SK-N-SH (cell line): Measurements from ENCODE around the gene SHTN1. TPM values are rescaled to one million over a fixed set of nuclear protein-coding genes. Genes with fewer than 3 reads are reported as not detected.

Experiments
- CTCF ChIA-PET: fragments of 300-600, 350-600 bp; formaldehyde crosslinking; extraction: SDS; loops from one replicate; lab custom pipeline; 2021; lab: Yijun Ruan, JAX
- POLR2A ChIA-PET: fragments of 350-600 bp; sonication (Branson Sonifier 250); formaldehyde crosslinking; extraction: SDS; loops from one replicate; lab custom pipeline; 2020; ENCODE audit warnings: antibody characterized with exemption, inconsistent platforms; lab: Yijun Ruan, JAX
- DNase-seq: peaks from one replicate; pipeline ENCODE4 v3.0.0; 2012
- H2AFZ ChIP-seq: fragments of 200-600 bp; sonication (generic); 2 replicates; pipeline ENCODE4 v1.8.1; 2016; ENCODE audit warnings: antibody characterized with exemption, mild to moderate bottlenecking, low read depth
- H3F3A ChIP-seq: fragments of 200-600 bp; sonication (generic); replicated peaks from 2 replicates; pipeline ENCODE3; 2016; ENCODE audit warnings: antibody characterized with exemption, mild to moderate bottlenecking; ENCODE audit not compliant: insufficient read depth
- H3K27ac ChIP-seq, 2 experiments: fragments of 200-500 bp in 1 of 2; fragments of 200-600 bp in 1 of 2; sonication (Bioruptor generic) in 1 of 2; sonication (generic), shearing (Covaris generic) in 1 of 2; 2 replicates each; pipeline versions ENCODE4 v1.5.1 to v1.6.1; 2014 to 2016; ENCODE audit warnings: low read depth in 2 of 2, inconsistent platforms in 1 of 2, low read length in 1 of 2, mild to moderate bottlenecking in 1 of 2, mixed read lengths in 1 of 2
- H3K27me3 ChIP-seq: fragments of 200-600 bp; sonication (generic), shearing (Covaris generic); 2 replicates; pipeline ENCODE4 v1.6.1; 2016; ENCODE audit warnings: mixed run types; ENCODE audit not compliant: insufficient read depth
- H3K36me3 ChIP-seq, 2 experiments: fragments of 200-500 bp in 1 of 2; fragments of 200-600 bp in 1 of 2; sonication (Bioruptor generic) in 1 of 2; sonication (generic) in 1 of 2; replicated peaks in 1 of 2; 2 replicates each; pipeline versions ENCODE3 to v1.5.1; 2014 to 2016; ENCODE audit warnings: low read length in 1 of 2, mild to moderate bottlenecking in 1 of 2; ENCODE audit not compliant: insufficient read depth in 2 of 2, control insufficient read depth in 1 of 2
- H3K4me1 ChIP-seq, 2 experiments: fragments of 200-500 bp in 1 of 2; fragments of 200-600 bp in 1 of 2; sonication (Bioruptor generic) in 1 of 2; sonication (generic), shearing (Covaris generic) in 1 of 2; 2 replicates each; pipeline versions ENCODE4 v1.5.1 to v1.6.1; 2014 to 2016; ENCODE audit warnings: low read depth in 1 of 2, low read length in 1 of 2, mixed run types in 1 of 2; ENCODE audit not compliant: insufficient read depth in 2 of 2, control insufficient read depth in 1 of 2
- H3K4me2 ChIP-seq: fragments of 200-600 bp; sonication (generic), shearing (Covaris generic); 2 replicates; pipeline ENCODE4 v1.6.1; 2017; ENCODE audit warnings: mixed run types
- H3K4me3 ChIP-seq, 2 experiments: fragments of 200-500 bp in 1 of 2; fragments of 200-600 bp in 1 of 2; sonication (Bioruptor generic) in 1 of 2; sonication (generic), shearing (Covaris generic) in 1 of 2; 2 replicates each; pipeline versions ENCODE4 v1.5.1 to v1.8.1; 2014 to 2016; ENCODE audit warnings: low read depth in 2 of 2, inconsistent platforms in 1 of 2, low read length in 1 of 2, mild to moderate bottlenecking in 1 of 2, mixed read lengths in 1 of 2, moderate library complexity in 1 of 2
- H3K79me2 ChIP-seq: fragments of 200-600 bp; sonication (generic); 2 replicates; pipeline ENCODE4 v1.8.1; 2017; ENCODE audit warnings: mild to moderate bottlenecking; ENCODE audit not compliant: insufficient read depth
- H3K9ac ChIP-seq: fragments of 200-600 bp; sonication (generic); 2 replicates; pipeline ENCODE4 v1.6.1; 2017; ENCODE audit warnings: mixed run types
- H3K9me2 ChIP-seq: fragments of 200-600 bp; sonication (generic); 2 replicates; pipeline ENCODE4 v1.6.1; 2017; ENCODE audit warnings: mixed run types
- H3K9me3 ChIP-seq: fragments of 200-600 bp; sonication (generic); 2 replicates; pipeline ENCODE4 v1.6.1; 2017; ENCODE audit warnings: mixed run types, mild to moderate bottlenecking, moderate library complexity
- H4K20me1 ChIP-seq: fragments of 200-600 bp; sonication (generic); 2 replicates; pipeline ENCODE4 v1.6.1; 2017; ENCODE audit warnings: mild to moderate bottlenecking, mixed run types; ENCODE audit not compliant: insufficient read depth
- CHD2 ChIP-seq: fragments of 150-350 bp; IDR thresholded peaks from 2 replicates; pipeline ENCODE4 v1.6.1; 2018; ENCODE audit warnings: low read length; ENCODE audit not compliant: partially characterized antibody
- CTCF ChIP-seq: fragments of 200-600 bp; sonication (generic); IDR thresholded peaks from 2 replicates; pipeline ENCODE4 v1.6.1; 2017; ENCODE audit warnings: antibody characterized with exemption, mild to moderate bottlenecking, moderate library complexity
- EP300 ChIP-seq, 2 experiments: IDR thresholded peaks; 2 replicates each; pipeline versions ENCODE4 v1.4.0 to v1.6.1; 2012; ENCODE audit warnings: borderline replicate concordance in 1 of 2, low read depth in 1 of 2, low read length in 1 of 2
- EZH2phosphoT487 ChIP-seq: fragments of 200-600 bp; sonication (generic); IDR thresholded peaks from 2 replicates; pipeline ENCODE4 v1.6.1; 2017; ENCODE audit warnings: low read depth, mixed run types, mild to moderate bottlenecking, antibody characterized with exemption, moderate library complexity, borderline replicate concordance
- FOXM1 ChIP-seq: IDR thresholded peaks from 2 replicates; pipeline ENCODE4 v1.4.0; 2012; ENCODE audit warnings: low read depth, mild to moderate bottlenecking
- GABPA ChIP-seq: IDR thresholded peaks from 2 replicates; pipeline ENCODE4 v1.4.0; 2012; ENCODE audit warnings: low read depth, mild to moderate bottlenecking
- GATA2 ChIP-seq: sonication (generic); formaldehyde crosslinking; IDR thresholded peaks from 2 replicates; pipeline ENCODE4 v1.5.0; 2020; ENCODE audit warnings: mild to moderate bottlenecking, missing genetic modification reagents
- MAX ChIP-seq: IDR thresholded peaks from 2 replicates; pipeline ENCODE4 v1.4.0; 2012; ENCODE audit warnings: low read depth
- MEF2A ChIP-seq: IDR thresholded peaks from 2 replicates; pipeline ENCODE4 v1.4.0; 2012; ENCODE audit warnings: low read depth, borderline replicate concordance
- NFIC ChIP-seq: IDR thresholded peaks from 2 replicates; pipeline ENCODE4 v1.4.0; 2012; ENCODE audit warnings: borderline replicate concordance
- PBX3 ChIP-seq: IDR thresholded peaks from 2 replicates; pipeline ENCODE4; 2012
- RAD21 ChIP-seq: IDR thresholded peaks from 2 replicates; pipeline ENCODE4 v1.6.1; 2012; ENCODE audit warnings: mild to moderate bottlenecking, low read length
- RFX5 ChIP-seq: IDR thresholded peaks from 2 replicates; pipeline ENCODE4 v1.6.1; 2012; ENCODE audit warnings: mild to moderate bottlenecking, improper control_type of control experiment, low read length
- RXRA ChIP-seq: IDR thresholded peaks from 2 replicates; pipeline ENCODE4 v1.4.0; 2012; ENCODE audit warnings: low read depth, mild to moderate bottlenecking, borderline replicate concordance
- SIN3A ChIP-seq: IDR thresholded peaks from 2 replicates; pipeline ENCODE4 v1.6.1; 2012; ENCODE audit warnings: low read depth, mild to moderate bottlenecking, low read length, moderate library complexity, borderline replicate concordance
- SMC3 ChIP-seq: IDR thresholded peaks from 2 replicates; pipeline ENCODE4 v1.6.1; 2012; ENCODE audit warnings: low read depth, low read length, improper control_type of control experiment
- TAF1 ChIP-seq: IDR thresholded peaks from 2 replicates; pipeline ENCODE4 v1.6.1; 2012; ENCODE audit warnings: low read depth, mild to moderate bottlenecking, low read length, moderate library complexity, borderline replicate concordance
- USF2 ChIP-seq: fragments of 150-350 bp; IDR thresholded peaks from 2 replicates; pipeline ENCODE4 v1.6.1; 2017; ENCODE audit warnings: antibody characterized with exemption, low read length, low read depth, borderline replicate concordance
- YY1 ChIP-seq: IDR thresholded peaks from 2 replicates; pipeline ENCODE4 v1.4.0; 2012; ENCODE audit warnings: low read depth, mild to moderate bottlenecking
- ZBTB33 ChIP-seq: IDR thresholded peaks from 2 replicates; pipeline ENCODE4 v1.4.0; 2012; ENCODE audit warnings: low read depth, borderline replicate concordance
- WGBS: methylation state at CpG from one replicate; pipeline ENCODE4 v1.1.6; 2017; ENCODE audit warnings: low lambda C conversion rate; 5-methylcytosine and 5-hydroxymethylcytosine counted together
- polyA plus RNA-seq, 3 experiments: library from polyadenylated mRNA; depleted of rRNA; stranded (reverse); fragments of >200 nt; gene quantifications; 2 replicates each; pipeline ENCODE4 v1.2.3, GENCODE V29; 2012

Gene SHTN1
- polyA plus RNA-seq, 1 of the 3 experiments (the other 2 are of a cell fraction): 5.2 TPM

GRCh38 chr10:116836902-116837523 lies 168.0 kb downstream of the SHTN1 start:
- no peaks in the 10 kb centered on the region for H3K4me1 ChIP-seq
- H3K27me3 ChIP-seq: no peaks in the 10 kb centered on the region
- H2AFZ ChIP-seq: no peak overlapping the region
- no peak for DNase-seq
- ChIA-PET CTCF (interaction anchor here (0.6 to 5.5 kb wide), 10 partner anchors 9 to 665 kb away, joined by 3 to 64 read pairs (median 4); partner anchors contain the start of gene ENO4), POLR2A (no interaction called here)
- 87% methylated on average over 8 of the region's 8 CpGs for WGBS
- H3K4me3 ChIP-seq: no peak overlapping the region
- H3K9me2 ChIP-seq: no peaks in the 10 kb centered on the region
- TF ChIP-seq EZH2phosphoT487: no peak
- no peak for TF ChIP-seq EP300 (IDR thresholded peaks at IDR 0.05; ENCODE audit: borderline replicate concordance in 1 of 2, low read depth in 1 of 2, low read length in 1 of 2)
- TF ChIP-seq YY1: no peak
- TF ChIP-seq USF2: no peak
- TF ChIP-seq CTCF: peak; percentile 21; the same call in 1 of the 2 replicates
- TF ChIP-seq MEF2A: no peak
- no peak for TF ChIP-seq TAF1
- no peak for TF ChIP-seq RFX5
- TF ChIP-seq NFIC: no peak
- no peak for TF ChIP-seq GABPA
- TF ChIP-seq SMC3: peak; percentile 28; the same call in 1 of the 2 replicates
- peak; percentile 67 for TF ChIP-seq RAD21
- no peaks in the 10 kb centered on the region for H3K9me3 ChIP-seq
- H3K27ac ChIP-seq: no peak overlapping the region
- no peaks in the 10 kb centered on the region for H3F3A ChIP-seq
- H3K9ac ChIP-seq: no peak overlapping the region
- H3K79me2 ChIP-seq: no peaks in the 10 kb centered on the region
- H4K20me1 ChIP-seq: no peaks in the 10 kb centered on the region
- no peak overlapping the region for H3K4me2 ChIP-seq
- no peaks in the 10 kb centered on the region for H3K36me3 ChIP-seq

- H3K36me3 ChIP-seq: no peaks in the 10 kb centered on the region
- ChIA-PET CTCF (interaction anchor here (0.7 to 5.5 kb wide), 8 partner anchors 10 to 356 kb away, joined by 3 to 64 read pairs (median 4); no protein-coding TSS in a partner anchor), POLR2A (interaction anchor here (1.2 kb wide), 1 partner anchor 13 kb away, joined by 4 read pairs; the partner anchor contains the start of gene ENO4)
- H2AFZ ChIP-seq: no peak overlapping the region
- no peak overlapping the region for H3K4me2 ChIP-seq
- DNase-seq: no peak
- H3K79me2 ChIP-seq: no peaks in the 10 kb centered on the region
- H3K27me3 ChIP-seq: no peaks in the 10 kb centered on the region; the same call in 1 of the 2 replicates
- no peak overlapping the region for H3K27ac ChIP-seq
- no peak overlapping the region for H3K9ac ChIP-seq
- no peak overlapping the region for H3K4me3 ChIP-seq
- 75% methylated on average over 3 of the region's 4 CpGs for WGBS
- no peaks in the 10 kb centered on the region for H3K9me2 ChIP-seq
- no peaks in the 10 kb centered on the region for H3F3A ChIP-seq
- H4K20me1 ChIP-seq: no peaks in the 10 kb centered on the region
- no peaks in the 10 kb centered on the region for H3K4me1 ChIP-seq
- H3K9me3 ChIP-seq: no peaks in the 10 kb centered on the region
- TF ChIP-seq RXRA (no peak), TAF1 (no peak), RAD21 (no peak), SMC3 (no peak), CHD2 (no peak), GABPA (no peak), ZBTB33 (no peak), PBX3 (no peak), SIN3A (no peak), FOXM1 (no peak), MAX (no peak), GATA2 (CRISPR knock-in tag) (no peak), EZH2phosphoT487 (no peak)
Observed at GRCh38 chr10:116836083-116836482, 168.9 kb downstream of the SHTN1 start.
